ENCODE results near the gene ITGB4.

ITGB4 gene

DNA sequence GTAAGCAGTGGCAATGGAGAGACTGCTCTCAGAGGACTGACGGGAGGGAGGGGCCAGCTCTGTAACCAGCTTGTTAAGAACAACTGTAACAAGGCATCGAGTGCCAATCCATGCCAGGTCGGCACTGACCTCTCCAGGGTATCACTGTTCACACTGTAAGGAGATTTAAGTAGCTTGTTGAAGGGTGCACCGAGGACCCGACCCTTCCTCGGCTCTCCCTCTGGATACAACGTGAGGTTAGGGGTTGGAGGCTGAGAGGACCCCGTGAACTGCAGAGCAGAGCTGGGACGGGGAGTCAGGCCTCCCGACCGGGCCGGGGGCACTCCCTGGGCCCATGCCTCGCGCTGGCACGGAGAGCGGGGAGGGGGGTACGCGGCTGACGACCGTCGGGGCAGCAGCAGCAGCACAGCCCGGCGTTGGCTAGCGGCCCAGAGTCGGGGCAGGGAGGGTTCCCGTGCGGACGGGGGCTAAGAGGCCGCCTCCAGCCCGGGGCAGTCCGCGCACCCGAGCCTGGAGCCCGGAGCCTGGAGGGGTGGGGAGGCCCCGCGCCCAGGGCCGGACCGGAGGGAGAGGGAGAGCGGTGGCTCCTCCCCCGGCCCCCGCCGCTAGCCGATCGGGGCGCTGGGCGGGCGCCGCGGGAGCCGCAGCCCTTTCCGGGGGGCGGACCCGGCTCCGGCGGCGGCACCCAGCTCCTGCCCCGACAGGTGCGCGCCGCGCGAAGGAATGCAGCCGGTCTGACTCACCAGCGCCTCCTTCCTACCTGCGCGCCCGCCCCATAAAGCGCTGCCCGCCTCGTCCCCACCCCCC lies at the start of gene ITGB4:
Gene ITGB4, plus strand, starts transcription at position 804 of the 807 bp plus-strand sequence. CDS start 3,245 bp downstream, outside the sequence.
- peak; percentile 27 to 89 (median 69) for DNase-seq

DNA sequence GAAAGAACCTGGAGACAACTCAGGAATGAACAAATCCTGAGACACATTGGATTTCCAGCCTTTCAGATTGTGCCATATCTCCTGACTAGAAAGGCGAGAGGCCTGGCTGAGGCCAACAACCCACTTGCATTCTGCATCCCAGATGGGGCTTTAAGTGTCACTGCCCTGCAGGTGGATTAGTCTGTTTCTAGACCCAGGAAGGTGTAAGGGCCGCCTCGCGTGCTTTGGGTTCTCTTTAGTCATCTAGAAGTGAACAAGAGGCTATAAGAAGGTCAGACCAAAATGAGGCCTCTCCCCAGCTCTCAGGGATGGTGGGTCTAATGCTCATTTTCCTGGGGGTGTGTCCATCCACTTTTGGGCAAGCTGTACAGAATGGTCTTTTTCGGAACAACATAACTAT lies 49.2 kb upstream of the ITGB4 start:
- no peak for DNase-seq
- intact Hi-C loops (cut with DNase I) = no loop called here

More for the DNA sequence above, at the start of gene ITGB4:
- intact Hi-C loops (cut with DNase I) = no loop called here

DNA sequence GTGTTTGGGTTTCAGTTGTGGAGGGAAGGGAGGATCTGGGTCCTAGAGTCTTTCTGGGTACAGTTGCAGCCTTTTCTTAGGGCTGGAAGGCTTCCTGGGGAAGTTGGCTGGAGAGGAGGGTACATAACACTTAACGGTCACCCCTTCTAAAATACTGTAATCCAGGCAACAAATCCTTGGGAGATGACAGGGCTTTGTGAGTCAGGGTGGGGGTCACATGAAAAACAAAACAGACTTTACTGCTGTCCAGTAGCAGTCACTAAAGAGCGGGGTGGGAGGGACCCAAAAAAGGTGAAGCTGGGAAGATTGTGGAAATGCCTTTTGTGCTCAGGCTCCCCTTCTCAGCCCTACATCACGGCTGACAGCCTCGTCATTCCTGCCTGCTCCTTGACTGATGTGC lies 47.8 kb upstream of the ITGB4 start:
- intact Hi-C loops (cut with DNase I) = no loop called here
- no peak for DNase-seq

- DNase-seq = no peak
- intact Hi-C loops (cut with DNase I) = loop anchor here (5.0 kb wide), 1 partner anchor 76 kb away; no protein-coding TSS in a partner anchor
Measured at GRCh38 chr17:75676461-75676860, 44.8 kb upstream of the ITGB4 start.

DNA sequence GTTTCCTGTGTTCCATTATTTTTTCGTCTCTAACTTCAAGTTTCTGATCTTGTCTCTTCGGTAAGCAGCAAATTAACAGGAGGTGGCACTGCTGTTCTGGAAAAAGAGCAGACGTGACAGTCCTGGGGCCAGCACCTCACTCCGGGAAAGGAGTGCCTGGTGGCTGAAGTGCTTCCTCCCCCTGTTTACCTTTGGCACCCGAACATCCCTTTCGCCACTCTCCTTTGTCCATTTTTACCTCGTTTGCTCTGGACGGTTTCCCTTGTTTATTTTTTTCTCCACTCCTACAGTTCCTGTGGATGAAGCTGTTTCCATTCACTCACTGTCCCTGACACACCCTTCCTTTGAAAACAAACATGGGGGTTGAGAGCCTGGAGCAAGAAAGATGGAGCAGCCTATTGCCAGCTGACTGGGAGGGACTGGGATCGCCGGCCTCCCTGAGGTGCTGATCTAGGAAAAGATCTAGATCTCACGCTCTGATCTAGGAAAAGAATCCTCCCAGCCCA lies 41.5 kb upstream of the ITGB4 start:
- DNase-seq = peak in 26 of 42 donors; percentile 27 to 85 (median 57)
- intact Hi-C loops (cut with DNase I) = loop anchor here (5.0 kb wide), 1 partner anchor 73 kb away; no protein-coding TSS in a partner anchor

DNA sequence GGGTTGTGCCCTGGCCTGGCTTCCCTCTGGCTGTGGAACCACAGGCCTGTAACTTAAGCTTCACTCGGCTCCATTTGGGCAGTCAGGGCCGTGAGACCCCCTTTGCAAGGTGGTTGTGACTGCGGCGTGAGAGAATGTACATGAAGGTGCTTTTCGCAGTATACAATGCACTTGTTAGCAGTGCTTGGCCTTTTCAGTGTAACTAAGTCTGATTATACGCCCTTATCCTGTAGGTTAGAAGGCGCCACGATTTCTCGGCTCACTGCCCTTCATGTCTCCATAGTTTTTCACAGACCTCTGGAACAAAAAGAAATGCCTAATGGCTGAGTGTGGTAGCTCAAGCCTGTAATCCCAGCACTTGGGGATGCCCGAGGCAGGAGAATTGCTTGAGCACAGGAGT lies 40.8 kb upstream of the ITGB4 start:
- DNase-seq = no peak
- intact Hi-C loops (cut with DNase I) = no loop called here

GRCh38 chr17:75681289-75681688 lies 40.0 kb upstream of the ITGB4 start:
- intact Hi-C loops (cut with DNase I) = no loop called here
- DNase-seq = no peak

DNA sequence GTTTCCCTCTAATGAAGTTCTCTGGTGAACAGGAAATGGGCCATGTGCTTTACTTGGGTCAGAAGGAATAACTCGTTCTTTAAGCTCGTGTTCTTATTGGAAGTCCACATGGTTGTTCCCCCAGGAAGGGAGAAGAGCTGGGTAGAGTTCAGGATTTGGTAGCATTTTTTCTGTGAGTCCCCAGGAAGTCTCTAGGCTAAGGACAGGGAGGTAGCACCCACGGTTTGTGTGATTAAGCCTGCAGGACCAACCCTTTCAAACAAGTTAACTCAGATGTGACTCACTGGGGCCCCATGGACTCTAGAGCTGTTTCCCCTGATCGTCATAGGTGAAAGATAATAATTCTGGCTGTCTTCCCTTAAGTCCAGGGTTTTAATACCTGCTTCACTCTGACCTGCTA lies 37.7 kb upstream of the ITGB4 start:
- intact Hi-C loops (cut with DNase I) = no loop called here

GRCh38 chr17:75684249-75684648 lies 37.0 kb upstream of the ITGB4 start:
- intact Hi-C loops (cut with DNase I) = no loop called here
- no peak for DNase-seq

More for the DNA sequence above, 37.7 kb upstream of the ITGB4 start:
- no peak for DNase-seq

DNA sequence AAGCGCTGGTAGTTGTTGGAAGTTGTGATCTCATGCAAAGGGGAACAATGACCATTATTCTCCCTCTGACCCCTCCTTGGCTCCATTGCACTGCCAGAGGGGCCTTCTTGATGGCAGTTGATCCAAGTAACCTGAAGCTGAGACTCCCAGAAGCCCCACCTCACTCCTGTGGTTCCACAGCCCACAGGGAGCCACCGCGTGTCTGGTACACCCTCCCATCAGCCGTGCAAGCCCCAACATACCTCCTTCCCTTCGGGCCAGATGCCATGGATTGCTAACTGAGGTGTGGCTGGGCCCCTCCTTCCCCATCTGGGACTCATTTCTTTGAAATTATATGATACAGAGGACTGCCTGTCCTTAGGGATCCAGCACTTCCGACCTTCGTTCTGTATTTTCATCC lies 36.3 kb upstream of the ITGB4 start:
- DNase-seq = peak in 2 of 42 donors; percentile 25
- intact Hi-C loops (cut with DNase I) = no loop called here

GRCh38 chr17:75685499-75685898 lies 35.8 kb upstream of the ITGB4 start:
- intact Hi-C loops (cut with DNase I) = no loop called here
- DNase-seq = peak in 2 of 42 donors; percentile 14 to 18

GRCh38 chr17:75688209-75688825 lies 32.9 kb upstream of the ITGB4 start:
- intact Hi-C loops (cut with DNase I) = no loop called here
- DNase-seq = peak in 2 of 42 donors; percentile 28 to 60

GRCh38 chr17:75689441-75689873 lies 31.8 kb upstream of the ITGB4 start:
- DNase-seq = peak in 4 of 42 donors; percentile 10 to 57 (median 40)
- intact Hi-C loops (cut with DNase I) = no loop called here

GRCh38 chr17:75691371-75691791 lies 29.9 kb upstream of the ITGB4 start:
- intact Hi-C loops (cut with DNase I) = no loop called here
- DNase-seq = peak in 3 of 42 donors; percentile 31 to 50 (median 40)

- intact Hi-C loops (cut with DNase I) = no loop called here
- peak in 41 of 42 donors; percentile 43 to 90 (median 70) for DNase-seq
Measured at GRCh38 chr17:75691801-75692626, 29.2 kb upstream of the ITGB4 start.

DNA sequence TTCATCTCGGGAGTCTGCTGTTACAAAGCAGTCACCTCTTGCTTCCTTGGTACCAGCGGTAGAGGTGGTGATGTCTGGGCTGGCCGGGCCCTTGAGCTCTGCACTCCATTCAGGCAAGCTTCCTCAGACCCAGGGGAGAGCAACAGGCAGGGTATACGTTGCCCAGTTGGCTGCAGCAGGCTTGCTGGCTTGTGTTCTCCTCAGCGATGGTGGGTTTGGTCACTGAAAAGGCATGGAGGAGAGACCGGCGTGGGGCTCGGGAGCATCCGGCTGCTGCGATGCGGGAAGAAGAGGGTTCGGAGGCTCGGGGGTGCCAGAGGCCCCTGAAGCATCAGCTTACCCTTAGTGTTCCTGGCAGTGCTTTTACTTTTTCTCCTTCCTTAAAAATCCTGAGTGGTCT lies 28.3 kb upstream of the ITGB4 start:
- DNase-seq = peak in 3 of 42 donors; percentile 29 to 43 (median 41)
- intact Hi-C loops (cut with DNase I) = no loop called here

DNA sequence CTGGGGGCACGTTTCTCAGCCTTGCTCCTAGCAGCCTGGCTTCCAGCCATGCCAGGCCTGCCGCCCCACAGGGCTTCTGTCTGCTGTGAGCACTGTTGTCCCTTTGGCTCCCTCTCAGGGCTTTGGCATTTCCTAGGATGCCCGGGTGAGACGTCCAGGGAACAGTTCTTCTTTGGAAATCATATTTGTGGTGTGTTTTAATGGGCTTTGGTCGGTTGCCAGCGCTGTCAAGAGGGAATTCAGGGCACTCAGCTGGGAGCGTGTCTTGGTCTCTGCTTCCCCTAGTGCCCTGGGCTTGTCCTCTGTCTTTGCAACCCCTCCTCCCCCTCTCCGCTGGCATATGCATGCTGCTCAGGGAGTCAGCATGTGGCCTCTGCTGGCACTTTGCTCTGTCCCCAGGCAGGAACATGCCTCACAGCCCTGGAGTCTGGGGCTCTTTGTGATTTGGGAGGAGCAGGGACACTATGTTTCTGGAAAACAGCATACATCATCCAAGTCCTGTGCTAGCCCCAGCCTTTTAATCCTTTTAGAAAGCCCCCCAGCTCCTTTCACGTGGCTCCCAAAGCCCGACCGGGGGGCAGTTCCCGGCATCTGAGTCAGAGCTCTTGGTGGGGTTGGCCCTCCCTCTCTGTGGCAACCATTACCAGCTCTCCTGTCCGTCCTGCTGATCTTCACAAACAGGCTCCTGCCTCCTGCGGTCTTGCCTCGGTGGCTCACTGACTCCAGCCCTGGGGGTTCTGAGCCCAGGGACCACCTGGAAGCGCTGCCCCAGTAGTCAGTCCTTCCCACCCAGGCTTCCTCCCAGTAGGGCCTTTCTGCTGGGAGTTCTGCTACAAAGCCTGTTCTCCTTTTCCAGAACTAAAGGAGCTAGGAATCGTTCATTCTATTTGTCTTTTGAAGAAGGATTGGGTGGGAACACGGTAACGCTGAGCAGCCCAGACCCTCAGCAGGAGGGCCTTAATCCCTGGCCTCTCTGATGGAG lies 27.5 kb upstream of the ITGB4 start:
- intact Hi-C loops (cut with DNase I) = no loop called here
- DNase-seq = peak; percentile 81 to 99 (median 93)

DNA sequence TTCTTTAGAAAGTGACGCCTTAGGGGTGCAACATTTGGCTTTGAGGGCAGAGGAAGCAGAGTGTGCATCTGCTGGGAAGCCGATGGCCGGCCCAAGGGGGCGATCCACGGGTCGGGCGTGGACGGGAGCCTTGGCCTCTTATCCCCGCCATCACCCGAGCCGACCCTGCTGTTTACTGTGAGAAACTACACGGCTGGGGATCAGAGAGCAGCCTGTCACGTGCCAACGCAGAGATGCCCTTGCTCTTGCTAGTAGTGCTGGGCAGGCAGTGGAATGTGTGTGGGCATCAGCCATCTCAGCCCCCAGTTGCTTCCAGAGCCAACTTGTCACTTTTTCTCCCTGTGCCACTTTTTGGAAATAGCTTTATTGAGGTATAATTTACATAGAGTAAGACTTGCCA lies 26.7 kb upstream of the ITGB4 start:
- intact Hi-C loops (cut with DNase I) = no loop called here

More for the DNA sequence above, 26.7 kb upstream of the ITGB4 start:
- peak in 30 of 42 donors; percentile 26 to 82 (median 60) for DNase-seq
